Vagina (tissue), 2 donors: ENCODE results near the gene CACNA2D1. TPM values are rescaled to one million over a fixed set of nuclear protein-coding genes. Genes with fewer than 3 reads are reported as not detected.

ENCODE experiments used
- DNase-seq, 2 donors: peaks; one replicate each; pipeline ENCODE4 v3.0.0-alpha.2; 2017; ENCODE audit errors: extremely low spot score in 2 of 2
- H3K27ac ChIP-seq: fragments of 200-600 bp; sonication (generic); one replicate; pipeline ENCODE4 v1.5.1; 2019
- H3K27me3 ChIP-seq: fragments of 200-600 bp; sonication (generic); one replicate; pipeline ENCODE4 v1.5.1; 2019
- H3K36me3 ChIP-seq, 2 donors: fragments of 200-600 bp; sonication (generic); one replicate each; pipeline ENCODE4 v1.5.1; 2017 to 2019
- H3K4me1 ChIP-seq: fragments of 200-600 bp; sonication (generic); one replicate; pipeline ENCODE4 v1.5.1; 2019
- H3K4me3 ChIP-seq, 2 donors: fragments of 200-600 bp; sonication (generic); 1 replicate in 1 of 2; 2 replicates in 1 of 2; pipeline ENCODE4 v1.5.1; 2016 to 2019
- H3K9me3 ChIP-seq: fragments of 200-600 bp; sonication (generic); one replicate; pipeline ENCODE4 v1.5.1; 2019
- CTCF ChIP-seq, 3 experiments: fragments of 450-650 bp in 2 of 3; fragments of 200-600 bp in 1 of 3; sonication (generic) in 1 of 3; IDR thresholded peaks; one replicate each; pipeline ENCODE4 v1.5.1; 2017 to 2019; ENCODE audit warnings: antibody characterized with exemption in 3 of 3, mild to moderate bottlenecking in 2 of 3, moderate library complexity in 2 of 3
- POLR2A ChIP-seq, 2 donors: fragments of 450-650 bp; IDR thresholded peaks; one replicate each; pipeline ENCODE4 v1.6.1; 2017; ENCODE audit warnings: antibody characterized with exemption in 2 of 2, mild to moderate bottlenecking in 2 of 2, moderate library complexity in 2 of 2
- POLR2AphosphoS5 ChIP-seq, 2 donors: sonication (generic); formaldehyde crosslinking; IDR thresholded peaks; one replicate each; pipeline ENCODE4 v1.9.0; 2017; ENCODE audit warnings: antibody characterized with exemption in 2 of 2, mild to moderate bottlenecking in 2 of 2, low read depth in 1 of 2; ENCODE audit not compliant: insufficient read depth in 1 of 2
- intact Hi-C: fragments of 100-400 bp; cut with DNase I; formaldehyde crosslinking; loops from one replicate; pipeline ENCODE4 v1.15.1; 2023
- total RNA-seq: library from RNA; depleted of rRNA; stranded (reverse); fragments of >200 nt; gene quantifications from one replicate; pipeline ENCODE4 v1.2.3, GENCODE V29; 2016

CACNA2D1 gene
- total RNA-seq, 1 donor from 2014 or later: 16.9 TPM

- intact Hi-C loops: no loop called here
- TF ChIP-seq CTCF (IDR thresholded peaks at IDR 0.05) (no peak), POLR2A (IDR thresholded peaks at IDR 0.05) (no peak), POLR2AphosphoS5 (IDR thresholded peaks at IDR 0.05; ENCODE audit: insufficient read depth in 1 of 2, low read depth in 1 of 2) (no peak)
- DNase-seq: no peak
- no peaks in the 10 kb centered on the region for H3K27me3 ChIP-seq
- no peak overlapping the region for H3K27ac ChIP-seq
- H3K9me3 ChIP-seq: no peaks in the 10 kb centered on the region
- H3K4me3 ChIP-seq: no peak overlapping the region
- H3K4me1 ChIP-seq: no peaks in the 10 kb centered on the region
- no peaks in the 10 kb centered on the region for H3K36me3 ChIP-seq
These were observed 285.2 kb downstream of the CACNA2D1 start for GRCh38 chr7:82158327-82158726.

GRCh38 chr7:82156893-82157292, 286.7 kb downstream of the CACNA2D1 start:
- Histone ChIP-seq H3K4me3 (no peak overlapping the region), H3K27me3 (no peaks in the 10 kb centered on the region), H3K36me3 (no peaks in the 10 kb centered on the region), H3K4me1 (no peaks in the 10 kb centered on the region), H3K9me3 (no peaks in the 10 kb centered on the region), H3K27ac (no peak overlapping the region)
- TF ChIP-seq POLR2AphosphoS5 (IDR thresholded peaks at IDR 0.05; ENCODE audit: insufficient read depth in 1 of 2, low read depth in 1 of 2) (no peak), POLR2A (IDR thresholded peaks at IDR 0.05) (no peak), CTCF (IDR thresholded peaks at IDR 0.05) (no peak)
- DNase-seq: no peak
- intact Hi-C loops: no loop called here

DNA sequence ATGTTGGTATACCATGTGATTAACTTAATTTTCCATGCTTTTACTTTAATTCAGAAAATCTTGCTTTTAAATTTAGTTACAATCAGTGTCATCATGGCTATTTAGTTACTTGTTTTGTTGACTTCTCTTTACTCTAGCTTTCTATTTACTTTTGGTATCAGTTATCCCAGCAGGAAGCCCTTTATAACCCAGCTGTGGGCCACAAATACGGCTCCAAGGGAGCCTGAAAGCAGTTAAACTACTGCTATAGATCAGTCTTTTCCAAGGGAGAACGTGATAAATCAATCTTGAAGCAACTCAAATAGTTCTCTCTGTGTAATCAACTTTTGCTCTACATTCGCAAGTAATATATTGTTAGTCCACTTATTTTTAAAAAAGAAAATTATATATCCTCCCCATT, 287.4 kb downstream of the CACNA2D1 start:
- Histone ChIP-seq H3K4me1 (no peaks in the 10 kb centered on the region), H3K27ac (no peak overlapping the region), H3K27me3 (no peaks in the 10 kb centered on the region), H3K9me3 (no peaks in the 10 kb centered on the region), H3K36me3 (no peaks in the 10 kb centered on the region), H3K4me3 (no peak overlapping the region)
- intact Hi-C loops: no loop called here
- DNase-seq: no peak
- no peak for TF ChIP-seq POLR2A (IDR thresholded peaks at IDR 0.05)
- no peak for TF ChIP-seq CTCF (IDR thresholded peaks at IDR 0.05)
- no peak for TF ChIP-seq POLR2AphosphoS5 (IDR thresholded peaks at IDR 0.05; ENCODE audit: insufficient read depth in 1 of 2, low read depth in 1 of 2)

DNA sequence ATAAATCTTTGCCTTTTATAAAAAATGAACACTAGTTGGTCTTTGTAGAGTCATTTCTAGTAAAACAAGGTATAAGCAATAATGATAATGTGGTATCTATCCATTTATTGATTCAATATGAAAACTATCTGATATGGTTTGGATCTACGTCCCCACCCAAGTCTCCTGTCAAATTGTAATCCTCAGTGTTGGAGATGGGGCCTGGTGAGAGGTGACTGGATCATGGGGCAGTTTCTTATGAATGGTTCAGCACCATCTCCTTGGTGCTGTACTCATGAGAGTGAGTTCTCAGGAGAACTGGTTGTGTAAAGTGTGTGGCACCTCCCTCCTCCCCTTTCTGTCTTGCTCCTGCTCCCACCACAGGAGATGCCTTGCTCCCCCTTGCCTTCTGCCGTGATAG, 288.8 kb downstream of the CACNA2D1 start:
- no peak overlapping the region for H3K27ac ChIP-seq
- intact Hi-C loops: no loop called here

GRCh38 chr7:82153776-82154175, 289.8 kb downstream of the CACNA2D1 start:
- no peaks in the 10 kb centered on the region for H3K4me1 ChIP-seq
- H3K36me3 ChIP-seq: no peaks in the 10 kb centered on the region
- no peaks in the 10 kb centered on the region for H3K27me3 ChIP-seq
- no peak for TF ChIP-seq CTCF (IDR thresholded peaks at IDR 0.05)
- TF ChIP-seq POLR2A (IDR thresholded peaks at IDR 0.05): no peak
- no peak for TF ChIP-seq POLR2AphosphoS5 (IDR thresholded peaks at IDR 0.05; ENCODE audit: insufficient read depth in 1 of 2, low read depth in 1 of 2)
- H3K9me3 ChIP-seq: no peaks in the 10 kb centered on the region
- intact Hi-C loops: no loop called here
- H3K27ac ChIP-seq: no peak overlapping the region
- no peak overlapping the region for H3K4me3 ChIP-seq
- DNase-seq: no peak

More for the DNA sequence above, 288.8 kb downstream of the CACNA2D1 start:
- TF ChIP-seq CTCF (IDR thresholded peaks at IDR 0.05): no peak
- TF ChIP-seq POLR2A (IDR thresholded peaks at IDR 0.05): no peak
- no peak for TF ChIP-seq POLR2AphosphoS5 (IDR thresholded peaks at IDR 0.05; ENCODE audit: insufficient read depth in 1 of 2, low read depth in 1 of 2)
- H3K4me1 ChIP-seq: no peaks in the 10 kb centered on the region
- H3K4me3 ChIP-seq: no peak overlapping the region
- H3K36me3 ChIP-seq: no peaks in the 10 kb centered on the region
- H3K9me3 ChIP-seq: no peaks in the 10 kb centered on the region
- H3K27me3 ChIP-seq: no peaks in the 10 kb centered on the region
- no peak for DNase-seq
